HUES48 (cell line): ENCODE measurements around the gene ASB17.
"Not testable (repeated sequence)": the region's sequence is repeated elsewhere in the genome, so short reads cannot be mapped to it uniquely, and the experiment has no call there.

ENCODE experiments used
- H3K27ac ChIP-seq: one replicate; pipeline ENCODE4 v1.7.0; 2013; ENCODE audit warnings: low read depth, low read length, inconsistent platforms
- H3K27me3 ChIP-seq: 2 replicates; pipeline ENCODE4 v1.6.1; 2013; ENCODE audit warnings: mild to moderate bottlenecking, low read length; ENCODE audit not compliant: control insufficient read depth, insufficient read depth
- H3K36me3 ChIP-seq: 2 replicates; pipeline ENCODE4 v1.6.1; 2013; ENCODE audit warnings: low read length; ENCODE audit not compliant: control insufficient read depth, insufficient read depth
- H3K4me1 ChIP-seq: 2 replicates; pipeline ENCODE4 v1.6.1; 2013; ENCODE audit warnings: mild to moderate bottlenecking, low read length; ENCODE audit not compliant: control insufficient read depth, insufficient read depth
- H3K4me3 ChIP-seq: 2 replicates; pipeline ENCODE4 v1.5.1; 2013; ENCODE audit warnings: mild to moderate bottlenecking, low read depth, low read length
- H3K9ac ChIP-seq: 2 replicates; pipeline ENCODE4 v1.6.1; 2013; ENCODE audit warnings: mild to moderate bottlenecking, low read depth, low read length, moderate library complexity
- H3K9me3 ChIP-seq: 2 replicates; pipeline ENCODE4 v1.6.1; 2013; ENCODE audit warnings: low read length; ENCODE audit not compliant: control insufficient read depth, insufficient read depth

The ASB17 gene

GRCh38 chr1:75943037-75943436 is 10.8 kb upstream of the ASB17 start:
- not testable (repeated sequence) for H3K36me3 ChIP-seq, H3K4me3 ChIP-seq, H3K27ac ChIP-seq, H3K9ac ChIP-seq, H3K27me3 ChIP-seq, H3K4me1 ChIP-seq, H3K9me3 ChIP-seq

- Histone ChIP-seq H3K9ac (no peak overlapping the region), H3K27me3 (no peaks in the 10 kb centered on the region), H3K4me1 (no peaks in the 10 kb centered on the region), H3K4me3 (no peak overlapping the region), H3K36me3 (no peaks in the 10 kb centered on the region), H3K27ac (no peak overlapping the region), H3K9me3 (no peaks in the 10 kb centered on the region)
Measured at GRCh38 chr1:75937034-75937433, 4.8 kb upstream of the ASB17 start.

GRCh38 chr1:75922698-75923097 is 9.5 kb downstream of the ASB17 start:
- Histone ChIP-seq H3K4me3 (no peak overlapping the region), H3K27ac (no peak overlapping the region), H3K9me3 (no peaks in the 10 kb centered on the region), H3K9ac (no peak overlapping the region), H3K27me3 (no peaks in the 10 kb centered on the region), H3K36me3 (no peaks in the 10 kb centered on the region), H3K4me1 (no peaks in the 10 kb centered on the region)

GRCh38 chr1:75916834-75917233 is 15.4 kb downstream of the ASB17 start:
- no peaks in the 10 kb centered on the region for H3K4me1 ChIP-seq
- H3K36me3 ChIP-seq: no peaks in the 10 kb centered on the region
- no peak overlapping the region for H3K27ac ChIP-seq
- no peaks in the 10 kb centered on the region for H3K27me3 ChIP-seq
- no peak overlapping the region for H3K9ac ChIP-seq
- H3K9me3 ChIP-seq: no peaks in the 10 kb centered on the region
- H3K4me3 ChIP-seq: no peak overlapping the region

- Histone ChIP-seq H3K36me3 (no peaks in the 10 kb centered on the region), H3K27ac (no peak overlapping the region), H3K4me3 (no peak overlapping the region), H3K9me3 (no peaks in the 10 kb centered on the region), H3K27me3 (no peaks in the 10 kb centered on the region), H3K9ac (no peak overlapping the region), H3K4me1 (no peaks in the 10 kb centered on the region)
Measured at GRCh38 chr1:75908717-75909152, 23.5 kb downstream of the ASB17 start.

- H3K9me3 ChIP-seq: no peaks in the 10 kb centered on the region
- no peaks in the 10 kb centered on the region for H3K27me3 ChIP-seq
- H3K36me3 ChIP-seq: no peaks in the 10 kb centered on the region
- no peak overlapping the region for H3K27ac ChIP-seq
- H3K9ac ChIP-seq: no peak overlapping the region
- no peaks in the 10 kb centered on the region for H3K4me1 ChIP-seq
- H3K4me3 ChIP-seq: no peak overlapping the region
Measured at GRCh38 chr1:75901371-75901770, 30.8 kb downstream of the ASB17 start.

- Histone ChIP-seq H3K27me3 (no peaks in the 10 kb centered on the region), H3K9me3 (no peaks in the 10 kb centered on the region), H3K4me3 (no peak overlapping the region), H3K4me1 (no peaks in the 10 kb centered on the region), H3K36me3 (no peaks in the 10 kb centered on the region), H3K27ac (no peak overlapping the region), H3K9ac (no peak overlapping the region)
Measured at GRCh38 chr1:75884437-75884836, 47.8 kb downstream of the ASB17 start.

GRCh38 chr1:75879985-75880384 is 52.2 kb downstream of the ASB17 start:
- Histone ChIP-seq H3K4me1 (no peaks in the 10 kb centered on the region), H3K9me3 (no peaks in the 10 kb centered on the region), H3K36me3 (no peaks in the 10 kb centered on the region), H3K4me3 (no peak overlapping the region), H3K9ac (no peak overlapping the region), H3K27ac (no peak overlapping the region), H3K27me3 (no peaks in the 10 kb centered on the region)

- Histone ChIP-seq H3K27me3 (no peaks in the 10 kb centered on the region), H3K27ac (no peak overlapping the region), H3K4me3 (no peak overlapping the region), H3K4me1 (no peaks in the 10 kb centered on the region), H3K9ac (no peak overlapping the region), H3K36me3 (no peaks in the 10 kb centered on the region), H3K9me3 (peaks cover 13% of the 10 kb centered on the region; the same call in 1 of the 2 replicates)
Measured at GRCh38 chr1:75870951-75871350, 61.3 kb downstream of the ASB17 start.
